HCT116 (cell line): ENCODE results near the gene CFAP74. TPM values are rescaled to one million over a fixed set of nuclear protein-coding genes. Genes with fewer than 3 reads are reported as not detected.

Experiments
- ATAC-seq: fragments of 200-7000 bp; cut with Tn5 transposase; 2 replicates; pipeline ENCODE4 v1.9.1; 2020; ENCODE audit warnings: mild to moderate bottlenecking, moderate library complexity
- BruUV-seq: library from RNA; stranded (reverse); fragments of 400-500 nt; replicated peaks from 2 replicates; lab custom pipeline; 2021; lab: Mats Ljungman, UMichigan
- CTCF ChIA-PET: fragments of 300-600 bp; sonication (Branson Sonifier 250); formaldehyde crosslinking; loops from one replicate; lab custom pipeline; 2021; ENCODE audit warnings: antibody characterized with exemption; lab: Charles Lee
- POLR2A ChIA-PET: fragments of 300-600, 350-600 bp; sonication (Branson Sonifier 250); formaldehyde crosslinking; loops from one replicate; lab custom pipeline; 2021; ENCODE audit warnings: antibody characterized with exemption; lab: Charles Lee
- RAD21 ChIA-PET, 2 experiments: fragments of 300-600 bp; sonication (Branson Sonifier 250); formaldehyde crosslinking; loops; one replicate each; lab custom pipeline; 2023; ENCODE audit warnings: low total read pairs in 2 of 2; ENCODE audit not compliant: uncharacterized antibody in 2 of 2, unreplicated experiment in 2 of 2, low non-redundant PET in 1 of 2; lab: Charles Lee
- DNase-seq: peaks from one replicate; pipeline ENCODE4 v3.0.0-alpha.2; 2010; ENCODE audit warnings: low read depth, low spot score
- H2AFZ ChIP-seq: fragments of 200-600 bp; shearing (Covaris generic), sonication (generic); 2 replicates; pipeline ENCODE4 v1.6.1; 2017; ENCODE audit warnings: low read depth, mixed run types, mixed read lengths, antibody characterized with exemption, low read length; ENCODE audit not compliant: poor library complexity, severe bottlenecking
- H3K27ac ChIP-seq: 2 replicates; pipeline ENCODE4 v1.5.1; 2012; ENCODE audit warnings: low read depth, low read length
- H3K27me3 ChIP-seq: fragments of 200-600 bp; sonication (generic); 2 replicates; pipeline ENCODE4 v1.6.1; 2016; ENCODE audit warnings: mixed run types, low read length, mixed read lengths; ENCODE audit not compliant: insufficient read depth
- H3K36me3 ChIP-seq, 2 experiments: fragments of 200-500 bp in 1 of 2; fragments of 200-600 bp in 1 of 2; sonication (Bioruptor generic) in 1 of 2; sonication (generic) in 1 of 2; 2 replicates each; pipeline versions ENCODE4 v1.5.1 to v1.6.1; 2014 to 2016; ENCODE audit warnings: low read length in 2 of 2, inconsistent platforms in 1 of 2, mixed read lengths in 1 of 2, mixed run types in 1 of 2; ENCODE audit not compliant: insufficient read depth in 2 of 2, control insufficient read depth in 1 of 2
- H3K4me1 ChIP-seq, 2 experiments: fragments of 200-600 bp in 1 of 2; sonication (generic) in 1 of 2; 2 replicates each; pipeline versions ENCODE4 v1.5.1 to v1.6.1; 2012 to 2017; ENCODE audit warnings: low read length in 2 of 2, inconsistent platforms in 1 of 2, mild to moderate bottlenecking in 1 of 2, mixed read lengths in 1 of 2, mixed run types in 1 of 2, moderate library complexity in 1 of 2; ENCODE audit not compliant: insufficient read depth in 2 of 2, control insufficient read depth in 1 of 2
- H3K4me2 ChIP-seq: fragments of 200-600 bp; sonication (generic); 2 replicates; pipeline ENCODE4 v1.6.1; 2017; ENCODE audit warnings: mixed run types, low read length, mixed read lengths
- H3K4me3 ChIP-seq, 2 experiments: fragments of 200-600 bp in 1 of 2; sonication (generic) in 1 of 2; replicated peaks in 1 of 2; 2 replicates each; pipeline ENCODE4 v1.5.1; 2011 to 2016; ENCODE audit warnings: low read length in 2 of 2, control low read depth in 1 of 2, low read depth in 1 of 2, mild to moderate bottlenecking in 1 of 2, mixed read lengths in 1 of 2, mixed run types in 1 of 2
- H3K79me2 ChIP-seq: fragments of 200-600 bp; sonication (generic); 2 replicates; pipeline ENCODE4 v1.6.1; 2017; ENCODE audit warnings: mild to moderate bottlenecking, mixed run types, low read length, moderate library complexity, mixed read lengths; ENCODE audit not compliant: insufficient read depth
- H3K9ac ChIP-seq: fragments of 200-600 bp; sonication (generic); 2 replicates; pipeline ENCODE4 v1.6.1; 2016; ENCODE audit warnings: low read length, mixed read lengths
- H3K9me2 ChIP-seq: fragments of 200-600 bp; sonication (generic), shearing (Covaris generic); 2 replicates; pipeline ENCODE4 v1.6.1; 2017; ENCODE audit warnings: mixed run types, mild to moderate bottlenecking, moderate library complexity; ENCODE audit not compliant: insufficient read depth
- H3K9me3 ChIP-seq, 2 experiments: fragments of 200-500 bp in 1 of 2; fragments of 200-600 bp in 1 of 2; sonication (Bioruptor generic) in 1 of 2; sonication (generic) in 1 of 2; 2 replicates each; pipeline ENCODE4 v1.6.1; 2014 to 2017; ENCODE audit warnings: low read length in 2 of 2, mixed read lengths in 2 of 2, inconsistent platforms in 1 of 2, low read depth in 1 of 2, mild to moderate bottlenecking in 1 of 2, mixed run types in 1 of 2, moderate library complexity in 1 of 2; ENCODE audit not compliant: control insufficient read depth in 1 of 2, insufficient read depth in 1 of 2
- H4K20me1 ChIP-seq: fragments of 200-600 bp; sonication (generic), shearing (Covaris generic); 2 replicates; pipeline ENCODE4 v1.6.1; 2017; ENCODE audit warnings: mixed run types, mild to moderate bottlenecking, moderate library complexity; ENCODE audit not compliant: insufficient read depth
- ATF3 ChIP-seq: IDR thresholded peaks from 2 replicates; pipeline ENCODE4 v1.6.1; 2012
- CBX3 ChIP-seq: IDR thresholded peaks from 2 replicates; pipeline ENCODE4 v1.6.1; 2012; ENCODE audit warnings: low read depth
- CEBPB ChIP-seq: IDR thresholded peaks from 2 replicates; pipeline ENCODE4 v1.6.1; 2012; ENCODE audit warnings: low read depth
- EGR1 ChIP-seq: IDR thresholded peaks from 2 replicates; pipeline ENCODE4 v1.6.1; 2012; ENCODE audit warnings: low read depth
- ELF1 ChIP-seq: IDR thresholded peaks from 2 replicates; pipeline ENCODE4 v1.6.1; 2012; ENCODE audit warnings: low read depth, borderline replicate concordance
- EZH2 ChIP-seq: fragments of 200-600 bp; sonication (generic); IDR thresholded peaks from 2 replicates; pipeline ENCODE4 v1.6.1; 2017; ENCODE audit warnings: antibody characterized with exemption, mixed run types
- FOSL1 ChIP-seq: IDR thresholded peaks from 2 replicates; pipeline ENCODE4 v1.6.1; 2012; ENCODE audit warnings: low read depth
- MAX ChIP-seq: IDR thresholded peaks from 2 replicates; pipeline ENCODE4 v1.6.1; 2012
- POLR2AphosphoS5 ChIP-seq: IDR thresholded peaks from 2 replicates; pipeline ENCODE4 v1.6.1; 2011; ENCODE audit warnings: mild to moderate bottlenecking, low read depth, low read length, moderate library complexity
- RAD21 ChIP-seq: IDR thresholded peaks from 2 replicates; pipeline ENCODE4 v1.6.1; 2012; ENCODE audit warnings: low read depth, mild to moderate bottlenecking
- REST ChIP-seq: IDR thresholded peaks from 2 replicates; pipeline ENCODE4 v1.6.1; 2012; ENCODE audit warnings: low read depth
- SP1 ChIP-seq: IDR thresholded peaks from 2 replicates; pipeline ENCODE4 v1.6.1; 2012; ENCODE audit warnings: low read depth
- SRF ChIP-seq: IDR thresholded peaks from 2 replicates; pipeline ENCODE4 v1.6.1; 2012; ENCODE audit warnings: low read depth
- TCF7L2 ChIP-seq: IDR thresholded peaks from 2 replicates; pipeline ENCODE4 v1.7.0; 2011; ENCODE audit warnings: borderline replicate concordance, inconsistent platforms; ENCODE audit not compliant: insufficient read depth, insufficient read length; ENCODE audit errors: extremely low read depth
- YY1 ChIP-seq: IDR thresholded peaks from 2 replicates; pipeline ENCODE4 v1.6.1; 2011; ENCODE audit warnings: low read length, low read depth, moderate library complexity, mild to moderate bottlenecking; ENCODE audit not compliant: insufficient replicate concordance; ENCODE audit errors: extremely low read depth
- ZBTB33 ChIP-seq: IDR thresholded peaks from 2 replicates; pipeline ENCODE4 v1.6.1; 2011; ENCODE audit warnings: mild to moderate bottlenecking, low read length, moderate library complexity; ENCODE audit not compliant: insufficient replicate concordance; ENCODE audit errors: extremely low read depth
- ZNF274 ChIP-seq: fragments of 200-500 bp; sonication (Bioruptor generic); IDR thresholded peaks from 2 replicates; pipeline ENCODE4 v1.6.1; 2014; ENCODE audit warnings: mild to moderate bottlenecking, low read depth, low read length, inconsistent platforms
- intact Hi-C: fragments of 100-400 bp; cut with micrococcal nuclease; formaldehyde crosslinking; loops from 2 replicates; pipeline ENCODE4 v1.10.0; 2022
- total RNA-seq: library from RNA; stranded (reverse); gene quantifications from one replicate; pipeline ENCODE4 v1.2.1, GENCODE V29; 2021; ENCODE audit not compliant: unreplicated experiment

Gene CFAP74
- total RNA-seq, 1 experiment from 2014 or later = 4.9 TPM

- no peak for TF ChIP-seq TCF7L2
Observed at GRCh38 chr1:1917304-1917976, 86.1 kb downstream of the CFAP74 start (continued).

- no peak for DNase-seq
- POLR2A ChIA-PET = no interaction called here
- intact Hi-C loops = no loop called here
- TF ChIP-seq ZBTB33 = no peak
- TF ChIP-seq EGR1 = no peak
- no peak for TF ChIP-seq EZH2
- no peak for TF ChIP-seq ATF3
- TF ChIP-seq ELF1 = no peak
- TF ChIP-seq YY1 = no peak
- TF ChIP-seq TCF7L2 = no peak
- TF ChIP-seq ZNF274 = no peak
- no peak for TF ChIP-seq MAX
- TF ChIP-seq POLR2AphosphoS5 = no peak
- no peak for TF ChIP-seq CBX3
- no peak for TF ChIP-seq CEBPB
- TF ChIP-seq SRF = no peak
- TF ChIP-seq SP1 = no peak
- no peak for TF ChIP-seq REST
- no peak for TF ChIP-seq RAD21
- no peak for TF ChIP-seq FOSL1
Observed at GRCh38 chr1:1916851-1917251, 86.7 kb downstream of the CFAP74 start.

More at GRCh38 chr1:1916851-1917251, 86.7 kb downstream of the CFAP74 start:
- no TSS peak for BruUV-seq
- Histone ChIP-seq H3K4me2 (no peak overlapping the region), H2AFZ (no peak overlapping the region), H3K9me2 (no peaks in the 10 kb centered on the region), H3K27ac (no peak overlapping the region), H3K9ac (no peak overlapping the region), H3K4me1 (peaks cover 11 to 29% of the 10 kb centered on the region in 2 experiments), H3K9me3 (no peaks in the 10 kb centered on the region), H3K27me3 (no peaks in the 10 kb centered on the region), H3K4me3 (no peak overlapping the region), H3K79me2 (0 out of 2 replicates have a peak, but pooled peaks cover 8% of the 10 kb centered on the region), H3K36me3 (no peaks in the 10 kb centered on the region), H4K20me1 (no peaks in the 10 kb centered on the region)
- ChIA-PET CTCF (no interaction called here), RAD21 (no interaction called here)
- no peak for ATAC-seq
